ENCODE data around the gene PRDX1.
"Not testable (repeated sequence)": the region's sequence is repeated elsewhere in the genome, so short reads cannot be mapped to it uniquely, and the experiment has no call there.

PRDX1 gene

DNA sequence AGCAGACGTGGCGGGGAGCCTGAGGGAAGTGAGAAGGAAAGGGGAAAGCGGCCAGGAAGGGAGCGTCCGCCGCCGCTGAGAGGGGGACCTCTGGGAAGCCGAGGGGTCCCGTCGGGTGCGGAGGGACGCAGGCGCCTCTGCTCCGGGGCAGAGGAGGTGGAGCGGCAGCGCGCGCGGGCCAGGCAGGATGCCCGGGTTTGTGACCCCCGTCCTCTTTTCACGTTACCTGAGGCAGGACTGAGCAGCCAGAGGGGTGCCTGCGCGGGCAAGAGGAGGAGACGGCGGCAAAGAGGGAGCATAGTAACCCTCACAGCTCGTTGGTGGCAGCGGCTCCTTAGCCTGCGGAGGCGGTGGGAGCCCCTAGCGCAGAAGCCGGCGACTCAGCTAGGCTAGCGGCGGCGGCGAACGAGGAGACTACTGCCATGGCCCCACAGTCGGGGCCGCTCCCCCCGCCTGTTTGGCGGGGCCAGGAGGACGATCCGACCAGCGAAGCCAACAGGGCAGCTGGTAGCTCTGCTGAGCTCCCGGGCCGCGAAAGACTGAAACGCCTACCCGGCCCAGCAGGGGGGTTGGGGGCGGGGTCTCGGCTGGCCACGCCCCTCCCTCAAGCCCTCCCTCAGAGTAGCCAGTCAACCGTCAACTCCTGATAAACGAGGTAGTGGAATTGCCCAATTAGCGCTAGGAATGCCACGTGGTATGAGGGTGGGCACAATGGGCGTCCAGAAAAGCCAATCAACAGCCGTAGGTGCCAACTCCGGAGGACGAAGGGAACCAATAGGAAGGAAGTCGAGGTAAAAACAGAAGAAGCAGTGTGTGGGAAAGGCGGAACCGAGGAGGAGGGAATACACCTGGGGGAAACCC, 30.8 kb downstream of the PRDX1 start, which contains the start of gene TESK2:
Gene TESK2 (minus strand): TSS at position 538 of the 861 bp plus-strand sequence. CDS start 33,378 bp downstream, outside the sequence.
- peak; percentile 7 for TF ChIP-seq CTCF (IDR thresholded peaks at IDR 0.05; ENCODE audit: low read depth, low read length, missing control alignments)
- H3K4me3 ChIP-seq (replicated peaks; ENCODE audit: low read depth, low read length), result peak within 1 kb of the TSS; percentile 53

DNA sequence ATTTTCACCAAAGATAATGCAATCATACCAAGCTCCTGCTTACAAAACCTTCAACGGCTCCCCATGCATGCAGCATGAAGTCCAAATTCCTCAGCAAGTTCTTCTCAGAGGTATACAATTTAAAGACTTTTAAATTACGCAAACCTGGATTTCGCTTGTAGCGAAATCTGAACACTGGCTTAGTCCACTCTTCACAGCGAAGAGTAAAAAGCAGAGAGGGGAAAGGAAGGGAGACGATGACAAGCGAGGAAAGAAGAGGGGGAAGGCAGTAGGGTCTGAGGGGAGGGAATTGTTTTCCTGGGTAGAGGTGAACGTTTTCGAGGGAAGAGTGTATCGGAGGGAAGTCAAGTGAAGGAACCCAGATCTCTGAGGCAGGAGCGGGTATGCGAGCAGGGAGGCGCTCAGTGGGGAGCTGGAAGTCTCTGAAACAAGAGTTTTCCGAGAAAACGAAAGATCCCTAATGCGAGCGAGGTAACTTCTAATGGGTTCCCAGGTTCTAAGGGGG, 31.5 kb downstream of the PRDX1 start:
- TF ChIP-seq CTCF (IDR thresholded peaks at IDR 0.05; ENCODE audit: low read depth, low read length, missing control alignments), result no peak
- peak overlapping the region; percentile 53 for H3K4me3 ChIP-seq (replicated peaks; ENCODE audit: low read depth, low read length)
- DNase-seq (ENCODE audit: extremely low read depth, low read depth), result no peak

More for the DNA sequence above, 30.8 kb downstream of the PRDX1 start, which contains the start of gene TESK2:
- peak; percentile 95 for DNase-seq (ENCODE audit: extremely low read depth, low read depth)

GRCh38 chr1:45489379-45489778, 32.3 kb downstream of the PRDX1 start:
- DNase-seq (ENCODE audit: extremely low read depth, low read depth); H3K4me3 ChIP-seq (replicated peaks; ENCODE audit: low read depth, low read length): not testable (repeated sequence)

- no peak for DNase-seq (ENCODE audit: extremely low read depth, low read depth)
- no peak overlapping the region for H3K4me3 ChIP-seq (replicated peaks; ENCODE audit: low read depth, low read length)
- no peak for TF ChIP-seq CTCF (IDR thresholded peaks at IDR 0.05; ENCODE audit: low read depth, low read length, missing control alignments)
Observed at GRCh38 chr1:45488666-45489377, 32.9 kb downstream of the PRDX1 start.

DNA sequence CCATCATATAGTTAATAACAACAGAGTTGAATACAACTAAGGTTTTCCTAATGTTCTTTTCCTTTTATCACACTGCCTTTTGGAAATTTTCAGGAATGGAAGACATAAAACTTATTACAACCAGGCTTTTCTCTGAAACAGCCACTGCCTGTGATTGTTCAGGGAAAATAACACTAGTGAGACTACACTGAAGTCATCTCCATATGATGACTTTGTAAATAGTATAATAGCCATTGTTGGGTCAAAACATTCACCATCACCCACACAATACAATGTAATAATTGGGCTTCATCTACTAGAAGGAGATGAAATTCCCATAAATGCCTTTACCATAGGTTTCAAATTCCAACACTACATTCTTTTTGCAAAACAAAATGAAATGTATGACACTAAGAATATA, 35.7 kb downstream of the PRDX1 start:
- H3K4me3 ChIP-seq (replicated peaks; ENCODE audit: low read depth, low read length), result no peak overlapping the region
- no peak for DNase-seq (ENCODE audit: extremely low read depth, low read depth)
- TF ChIP-seq CTCF (IDR thresholded peaks at IDR 0.05; ENCODE audit: low read depth, low read length, missing control alignments), result no peak

GRCh38 chr1:45479039-45479748, 42.5 kb downstream of the PRDX1 start:
- DNase-seq (ENCODE audit: extremely low read depth, low read depth), result no peak
- TF ChIP-seq CTCF (IDR thresholded peaks at IDR 0.05; ENCODE audit: low read depth, low read length, missing control alignments), result no peak
- no peak overlapping the region for H3K4me3 ChIP-seq (replicated peaks; ENCODE audit: low read depth, low read length)
